CD14-positive monocyte (primary cell): Measurements from ENCODE around the gene DDO. TPM values are rescaled to one million over a fixed set of nuclear protein-coding genes. Genes with fewer than 3 reads are reported as not detected.

Experiments used
- DNase-seq, 3 donors: peaks; one replicate each; pipeline ENCODE4 v3.0.0-alpha.2; 2011 to 2022
- H2AFZ ChIP-seq: 2 replicates; pipeline ENCODE4 v1.6.0; 2012; ENCODE audit warnings: mild to moderate bottlenecking, low read depth, low read length, inconsistent platforms; ENCODE audit not compliant: insufficient read depth, poor library complexity, severe bottlenecking
- H3K27ac ChIP-seq, 2 donors: 1 replicate in 1 of 2; 2 replicates in 1 of 2; pipeline ENCODE4 v1.5.1; 2012 to 2013; ENCODE audit warnings: low read length in 2 of 2, control low read depth in 1 of 2, inconsistent platforms in 1 of 2, low read depth in 1 of 2, mild to moderate bottlenecking in 1 of 2
- H3K27me3 ChIP-seq, 2 donors: one replicate each; pipeline versions ENCODE4 v1.6.0 to v1.6.1; 2011 to 2013; ENCODE audit warnings: low read length in 2 of 2; ENCODE audit not compliant: control insufficient read depth in 2 of 2, insufficient read depth in 2 of 2
- H3K36me3 ChIP-seq, 2 donors: replicated peaks in 1 of 2; 1 replicate in 1 of 2; 2 replicates in 1 of 2; pipeline versions ENCODE4 v1.5.1 to v1.6.1; 2012 to 2013; ENCODE audit warnings: low read length in 2 of 2, control low read depth in 1 of 2, inconsistent platforms in 1 of 2, mild to moderate bottlenecking in 1 of 2; ENCODE audit not compliant: insufficient read depth in 2 of 2, control insufficient read depth in 1 of 2
- H3K4me1 ChIP-seq, 2 donors: 1 replicate in 1 of 2; 2 replicates in 1 of 2; pipeline versions ENCODE4 v1.5.1 to v1.6.1; 2012 to 2013; ENCODE audit warnings: low read length in 2 of 2, control low read depth in 1 of 2, inconsistent platforms in 1 of 2, mild to moderate bottlenecking in 1 of 2, moderate library complexity in 1 of 2; ENCODE audit not compliant: insufficient read depth in 2 of 2, control insufficient read depth in 1 of 2
- H3K4me2 ChIP-seq: replicated peaks from 2 replicates; pipeline ENCODE3; 2012; ENCODE audit warnings: low read length, moderate library complexity, mild to moderate bottlenecking; ENCODE audit not compliant: poor library complexity, severe bottlenecking; ENCODE audit errors: extremely low read depth
- H3K4me3 ChIP-seq, 3 experiments: fragments of 200-600 bp in 1 of 3; sonication (generic) in 1 of 3; replicated peaks in 1 of 3; 1 replicate in 2 of 3; 2 replicates in 1 of 3; pipeline ENCODE4 v1.5.1; 2011 to 2013; ENCODE audit warnings: low read length in 3 of 3, mild to moderate bottlenecking in 3 of 3, control low read depth in 2 of 3, low read depth in 2 of 3, inconsistent platforms in 1 of 3, moderate library complexity in 1 of 3
- H3K79me2 ChIP-seq: 2 replicates; pipeline ENCODE4 v1.6.0; 2012; ENCODE audit warnings: mild to moderate bottlenecking, control low read depth, inconsistent platforms, low read length, moderate library complexity; ENCODE audit not compliant: insufficient read depth
- H3K9ac ChIP-seq: 2 replicates; pipeline ENCODE4 v1.6.0; 2017; ENCODE audit warnings: low read length, mild to moderate bottlenecking; ENCODE audit not compliant: insufficient read depth, poor library complexity, severe bottlenecking
- H3K9me3 ChIP-seq, 2 donors: replicated peaks in 1 of 2; 1 replicate in 1 of 2; 2 replicates in 1 of 2; pipeline versions ENCODE4 v1.5.1 to v1.6.1; 2012 to 2013; ENCODE audit warnings: low read length in 2 of 2, control low read depth in 1 of 2; ENCODE audit not compliant: control insufficient read depth in 1 of 2, insufficient read depth in 1 of 2
- H4K20me1 ChIP-seq: 2 replicates; pipeline ENCODE4 v1.6.0; 2012; ENCODE audit warnings: mild to moderate bottlenecking, low read length, control low read depth, moderate library complexity; ENCODE audit not compliant: insufficient read depth
- H3K27ac Mint-ChIP-seq, 7 donors: one replicate each; pipeline ENCODE4 v1.8.0; 2020; ENCODE audit warnings: mild to moderate bottlenecking in 7 of 7, mixed read lengths in 7 of 7, moderate library complexity in 6 of 7, inconsistent platforms in 2 of 7
- H3K27me3 Mint-ChIP-seq, 3 donors: one replicate each; pipeline ENCODE4 v1.8.0; 2021 to 2022; ENCODE audit warnings: low read depth in 3 of 3, mild to moderate bottlenecking in 3 of 3, mixed read lengths in 3 of 3, moderate library complexity in 3 of 3, inconsistent platforms in 1 of 3
- H3K36me3 Mint-ChIP-seq, 2 donors: one replicate each; pipeline ENCODE4 v1.8.0; 2020; ENCODE audit warnings: mixed read lengths in 2 of 2, inconsistent platforms in 1 of 2, mild to moderate bottlenecking in 1 of 2
- H3K4me1 Mint-ChIP-seq: one replicate; pipeline ENCODE4 v1.8.0; 2020; ENCODE audit warnings: mild to moderate bottlenecking, mixed read lengths
- H3K4me3 Mint-ChIP-seq, 2 donors: one replicate each; pipeline ENCODE4 v1.8.0; 2020; ENCODE audit warnings: mild to moderate bottlenecking in 2 of 2, mixed read lengths in 2 of 2, moderate library complexity in 1 of 2
- H3K9me3 Mint-ChIP-seq, 7 donors: one replicate each; pipeline ENCODE4 v1.8.0; 2020 to 2022; ENCODE audit warnings: mixed read lengths in 7 of 7, mild to moderate bottlenecking in 6 of 7, moderate library complexity in 6 of 7, inconsistent platforms in 2 of 7
- WGBS: methylation state at CpG from one replicate; pipeline ENCODE4 v1.1.5; 2013; ENCODE audit warnings: missing lambda C conversion rate; ENCODE audit not compliant: insufficient coverage; 5-methylcytosine and 5-hydroxymethylcytosine counted together
- intact Hi-C, 2 donors: fragments of 100-400 bp; cut with micrococcal nuclease; formaldehyde crosslinking; loops; one replicate each; pipeline versions ENCODE4 v1.15.0 to v1.15.1; 2023
- polyA plus RNA-seq, 3 donors: library from polyadenylated mRNA; depleted of rRNA in 1 of 3; unstranded in 2 of 3; stranded (reverse) in 1 of 3; fragments of 300-500 nt in 2 of 3; fragments of >200 nt in 1 of 3; fragmentation: Illumina TruSeq in 2 of 3; gene quantifications; 1 replicate in 2 of 3; 2 replicates in 1 of 3; pipeline ENCODE4 v1.2.3, GENCODE V29; 2012 to 2021
- TF ChIP-seq, protein P1 (sequence below): fragments of 200-600 bp; IDR thresholded peaks from one replicate; pipeline ENCODE4 v1.8.0; 2022; ENCODE audit warnings: antibody characterized with exemption, mild to moderate bottlenecking

DDO gene
- polyA plus RNA-seq, 3 donors = 0.24 to 2.2 (median 0.95) TPM

DNA sequence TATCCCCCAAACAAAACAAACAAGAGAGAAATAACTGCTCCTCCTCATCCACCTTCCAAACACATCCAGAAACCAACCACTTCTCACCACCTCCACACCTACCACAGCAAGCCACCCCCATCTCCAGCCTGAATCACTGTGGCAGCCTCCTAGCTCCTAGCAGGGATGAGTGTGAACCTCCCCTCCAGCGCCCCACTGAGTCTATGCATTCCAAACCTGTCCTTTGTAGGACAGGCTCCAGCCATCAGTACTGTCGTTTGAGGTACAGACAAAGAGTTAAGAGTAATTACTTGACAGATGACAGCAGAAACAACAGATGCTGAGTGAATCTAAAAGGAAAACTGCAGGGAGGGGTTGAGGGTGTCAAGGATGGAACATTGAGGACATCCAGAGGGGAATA lies 59.6 kb downstream of the DDO start:
- Histone ChIP-seq H3K4me3 (no peak overlapping the region), H3K4me2 (no peak overlapping the region), H3K4me1 (peaks cover 3 to 12% of the 10 kb centered on the region in 2 donors), H2AFZ (no peak overlapping the region), H3K27me3 (peaks cover 38 to 47% of the 10 kb centered on the region in 2 donors), H3K36me3 (no peaks in the 10 kb centered on the region), H3K9ac (no peak overlapping the region), H3K9me3 (peaks cover 0 to 15% of the 10 kb centered on the region in 2 donors), H3K79me2 (no peaks in the 10 kb centered on the region), H3K27ac (no peak overlapping the region), H4K20me1 (no peaks in the 10 kb centered on the region)
- WGBS = 75% methylated on average over 1 of the region's 2 CpGs
- Mint-ChIP-seq H3K9me3 (peaks cover 0 to 9% (median 5%) of the 10 kb centered on the region in 7 donors), H3K4me1 (peaks cover 18% of the 10 kb centered on the region), H3K36me3 (peaks cover 0 to 7% of the 10 kb centered on the region in 2 donors), H3K27me3 (peaks cover 36 to 46% (median 40%) of the 10 kb centered on the region in 3 donors), H3K27ac (no peak overlapping the region), H3K4me3 (peak overlapping the region in 1 of 2 donors; percentile 96)
- TF ChIP-seq, protein P1, sequence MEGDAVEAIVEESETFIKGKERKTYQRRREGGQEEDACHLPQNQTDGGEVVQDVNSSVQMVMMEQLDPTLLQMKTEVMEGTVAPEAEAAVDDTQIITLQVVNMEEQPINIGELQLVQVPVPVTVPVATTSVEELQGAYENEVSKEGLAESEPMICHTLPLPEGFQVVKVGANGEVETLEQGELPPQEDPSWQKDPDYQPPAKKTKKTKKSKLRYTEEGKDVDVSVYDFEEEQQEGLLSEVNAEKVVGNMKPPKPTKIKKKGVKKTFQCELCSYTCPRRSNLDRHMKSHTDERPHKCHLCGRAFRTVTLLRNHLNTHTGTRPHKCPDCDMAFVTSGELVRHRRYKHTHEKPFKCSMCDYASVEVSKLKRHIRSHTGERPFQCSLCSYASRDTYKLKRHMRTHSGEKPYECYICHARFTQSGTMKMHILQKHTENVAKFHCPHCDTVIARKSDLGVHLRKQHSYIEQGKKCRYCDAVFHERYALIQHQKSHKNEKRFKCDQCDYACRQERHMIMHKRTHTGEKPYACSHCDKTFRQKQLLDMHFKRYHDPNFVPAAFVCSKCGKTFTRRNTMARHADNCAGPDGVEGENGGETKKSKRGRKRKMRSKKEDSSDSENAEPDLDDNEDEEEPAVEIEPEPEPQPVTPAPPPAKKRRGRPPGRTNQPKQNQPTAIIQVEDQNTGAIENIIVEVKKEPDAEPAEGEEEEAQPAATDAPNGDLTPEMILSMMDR = no peak
- DNase-seq = no peak
- intact Hi-C loops = no loop called here

GRCh38 chr6:110355022-110355421 lies 60.4 kb downstream of the DDO start:
- H3K36me3 ChIP-seq = no peaks in the 10 kb centered on the region
- Mint-ChIP-seq H3K4me3 (no peak overlapping the region), H3K4me1 (peaks cover 18% of the 10 kb centered on the region), H3K27me3 (peaks cover 33 to 40% (median 33%) of the 10 kb centered on the region in 3 donors), H3K9me3 (peaks cover 0 to 9% (median 5%) of the 10 kb centered on the region in 7 donors), H3K27ac (no peak overlapping the region), H3K36me3 (peaks cover 0 to 7% of the 10 kb centered on the region in 2 donors)
- no peak overlapping the region for H2AFZ ChIP-seq
- TF ChIP-seq, protein P1 = no peak
- peaks cover 32 to 40% of the 10 kb centered on the region in 2 donors for H3K27me3 ChIP-seq
- no peak overlapping the region for H3K27ac ChIP-seq
- H3K9me3 ChIP-seq = peaks cover 0 to 15% of the 10 kb centered on the region in 2 donors
- H3K79me2 ChIP-seq = no peaks in the 10 kb centered on the region
- no peak for DNase-seq
- no peaks in the 10 kb centered on the region for H4K20me1 ChIP-seq
- intact Hi-C loops = no loop called here
- no peak overlapping the region for H3K9ac ChIP-seq
- no peak overlapping the region for H3K4me3 ChIP-seq
- H3K4me1 ChIP-seq = peaks cover 3 to 12% of the 10 kb centered on the region in 2 donors
- no CpG with 5 or more reads among the region's 2 CpGs for WGBS
- H3K4me2 ChIP-seq = no peak overlapping the region
